Activated CD4-positive, alpha-beta T cell treated with anti-CD3 and anti-CD28 coated beads for 4 hours (primary cell): ENCODE measurements around the gene SERPINB6.

Experiments
- DNase-seq, 2 donors: peaks; one replicate each; pipeline ENCODE4 v3.0.0-alpha.2; 2020

SERPINB6 gene

GRCh38 chr6:2998998-2999617 lies 27.7 kb upstream of the SERPINB6 start:
- DNase-seq, result no peak

GRCh38 chr6:2998249-2998997 lies 27.1 kb upstream of the SERPINB6 start:
- peak; percentile 42 to 47 for DNase-seq

- DNase-seq, result no peak
Measured at GRCh38 chr6:2993755-2994317, 22.5 kb upstream of the SERPINB6 start.

GRCh38 chr6:2992330-2992979 lies 21.1 kb upstream of the SERPINB6 start:
- no peak for DNase-seq

- DNase-seq, result no peak
Measured at GRCh38 chr6:2990932-2991506, 19.7 kb upstream of the SERPINB6 start.

- no peak for DNase-seq
Measured at GRCh38 chr6:2990248-2990931, 19.0 kb upstream of the SERPINB6 start.

- DNase-seq, result peak; percentile 70 to 83
Measured at GRCh38 chr6:2989332-2990247, 18.2 kb upstream of the SERPINB6 start.

GRCh38 chr6:2988426-2989331 lies 17.3 kb upstream of the SERPINB6 start:
- DNase-seq, result peak; percentile 62 to 71

GRCh38 chr6:2988094-2988425 lies 16.7 kb upstream of the SERPINB6 start:
- DNase-seq, result no peak

- DNase-seq, result no peak
Measured at GRCh38 chr6:2986722-2987221, 15.4 kb upstream of the SERPINB6 start.

- DNase-seq, result no peak
Measured at GRCh38 chr6:2984738-2985406, 13.5 kb upstream of the SERPINB6 start.

- DNase-seq, result no peak
Measured at GRCh38 chr6:2982426-2983117, 11.2 kb upstream of the SERPINB6 start.

GRCh38 chr6:2980465-2980855 lies 9.1 kb upstream of the SERPINB6 start:
- DNase-seq, result no peak

- no peak for DNase-seq
Measured at GRCh38 chr6:2979819-2980464, 8.6 kb upstream of the SERPINB6 start.

GRCh38 chr6:2978923-2979322 lies 7.6 kb upstream of the SERPINB6 start:
- no peak for DNase-seq

- DNase-seq, result no peak
Measured at GRCh38 chr6:2977799-2978590, 6.6 kb upstream of the SERPINB6 start.

GRCh38 chr6:2977290-2977689 lies 5.9 kb upstream of the SERPINB6 start:
- no peak for DNase-seq

- no peak for DNase-seq
Measured at GRCh38 chr6:2976571-2977085, 5.3 kb upstream of the SERPINB6 start.
